HG03521 (cell line): Measurements from ENCODE around the gene TFB1M.
"Not testable (repeated sequence)": the region's sequence is repeated elsewhere in the genome, so short reads cannot be mapped to it uniquely, and the experiment has no call there.

Source experiments
- ATAC-seq: cut with Tn5 transposase; IDR thresholded peaks from one replicate; pipeline ENCODE4 v1.9.1; 2021; ENCODE audit warnings: mild to moderate bottlenecking, moderate library complexity; ENCODE audit not compliant: unreplicated experiment

The TFB1M gene

GRCh38 chr6:155306958-155307357 is 7.3 kb downstream of the TFB1M start:
- no peak for ATAC-seq

GRCh38 chr6:155303361-155303870 is 10.9 kb downstream of the TFB1M start:
- no peak for ATAC-seq

- no peak for ATAC-seq
These were observed 12.4 kb downstream of the TFB1M start for GRCh38 chr6:155301867-155302266.

GRCh38 chr6:155297669-155298068 is 16.6 kb downstream of the TFB1M start:
- ATAC-seq = no peak

- ATAC-seq = no peak
These were observed 21.6 kb downstream of the TFB1M start for GRCh38 chr6:155292711-155293110.

GRCh38 chr6:155291291-155291690 is 23.0 kb downstream of the TFB1M start:
- ATAC-seq = no peak

- no peak for ATAC-seq
These were observed 23.8 kb downstream of the TFB1M start for GRCh38 chr6:155290491-155290890.

- ATAC-seq = no peak
These were observed 26.5 kb downstream of the TFB1M start for GRCh38 chr6:155287762-155288161.

GRCh38 chr6:155284775-155285174 is 29.5 kb downstream of the TFB1M start:
- ATAC-seq = no peak

GRCh38 chr6:155278319-155279049 is 35.8 kb downstream of the TFB1M start:
- ATAC-seq = no peak

- ATAC-seq = no peak
These were observed 37.6 kb downstream of the TFB1M start for GRCh38 chr6:155276638-155277037.

GRCh38 chr6:155275808-155276480 is 38.3 kb downstream of the TFB1M start:
- no peak for ATAC-seq

GRCh38 chr6:155274533-155274932 is 39.8 kb downstream of the TFB1M start:
- no peak for ATAC-seq

- no peak for ATAC-seq
These were observed 40.2 kb downstream of the TFB1M start for GRCh38 chr6:155274106-155274505.

- ATAC-seq = no peak
These were observed 40.9 kb downstream of the TFB1M start for GRCh38 chr6:155273431-155273830.

- no peak for ATAC-seq
These were observed 41.7 kb downstream of the TFB1M start for GRCh38 chr6:155272353-155273232.

GRCh38 chr6:155271145-155271544 is 43.1 kb downstream of the TFB1M start:
- no peak for ATAC-seq

- ATAC-seq = no peak
These were observed 43.7 kb downstream of the TFB1M start for GRCh38 chr6:155270561-155271091.

- ATAC-seq = no peak
These were observed 44.5 kb downstream of the TFB1M start for GRCh38 chr6:155269765-155270164.

- not testable (repeated sequence) for ATAC-seq
These were observed 46.0 kb downstream of the TFB1M start for GRCh38 chr6:155268088-155268867.
